Measurements from ENCODE around the gene GPAT2.
A peak's percentile ranks its signal among the peaks of the same experiment; 100 is the strongest.
"Not testable (repeated sequence)": the region's sequence is repeated elsewhere in the genome, so short reads cannot be mapped to it uniquely, and the experiment has no call there.

GPAT2 gene

DNA sequence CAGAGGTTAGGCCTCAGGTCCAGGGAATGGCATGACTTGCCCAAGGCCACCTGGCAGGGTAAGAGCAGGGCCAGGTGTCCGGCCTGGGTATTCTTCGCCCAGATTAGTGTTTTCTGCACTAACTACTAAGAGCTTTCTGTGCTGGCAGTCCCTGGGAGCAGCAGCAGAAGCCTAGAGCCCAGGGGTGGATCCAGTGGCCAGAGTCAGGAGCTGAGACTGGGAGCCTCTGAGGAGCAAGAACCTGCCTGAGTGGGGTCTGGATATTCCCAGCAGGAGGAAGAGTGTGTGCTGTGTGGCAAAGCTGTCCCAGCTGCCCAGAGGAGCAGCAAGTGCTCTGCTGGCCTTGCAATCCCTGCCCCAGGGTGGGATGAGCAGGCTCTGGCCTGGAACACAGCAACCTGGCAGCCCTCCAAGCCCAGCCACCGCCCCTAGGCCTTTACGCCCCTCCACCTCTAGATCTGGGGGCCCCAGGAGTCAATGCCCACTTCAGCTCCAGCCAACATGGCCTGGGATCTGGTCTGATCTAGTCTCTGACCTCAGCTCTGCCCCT is 30.7 kb upstream of the GPAT2 start:
- peak overlapping the region; percentile 39 for H3K27ac ChIP-seq
- CTCF ChIA-PET = interaction anchor here (0.7 kb wide), 1 partner anchor 1632 kb away, joined by 3 read pairs; no protein-coding TSS in a partner anchor
- DNase-seq (ENCODE audit: low spot score) = no peak
- TF ChIP-seq, protein P1, sequence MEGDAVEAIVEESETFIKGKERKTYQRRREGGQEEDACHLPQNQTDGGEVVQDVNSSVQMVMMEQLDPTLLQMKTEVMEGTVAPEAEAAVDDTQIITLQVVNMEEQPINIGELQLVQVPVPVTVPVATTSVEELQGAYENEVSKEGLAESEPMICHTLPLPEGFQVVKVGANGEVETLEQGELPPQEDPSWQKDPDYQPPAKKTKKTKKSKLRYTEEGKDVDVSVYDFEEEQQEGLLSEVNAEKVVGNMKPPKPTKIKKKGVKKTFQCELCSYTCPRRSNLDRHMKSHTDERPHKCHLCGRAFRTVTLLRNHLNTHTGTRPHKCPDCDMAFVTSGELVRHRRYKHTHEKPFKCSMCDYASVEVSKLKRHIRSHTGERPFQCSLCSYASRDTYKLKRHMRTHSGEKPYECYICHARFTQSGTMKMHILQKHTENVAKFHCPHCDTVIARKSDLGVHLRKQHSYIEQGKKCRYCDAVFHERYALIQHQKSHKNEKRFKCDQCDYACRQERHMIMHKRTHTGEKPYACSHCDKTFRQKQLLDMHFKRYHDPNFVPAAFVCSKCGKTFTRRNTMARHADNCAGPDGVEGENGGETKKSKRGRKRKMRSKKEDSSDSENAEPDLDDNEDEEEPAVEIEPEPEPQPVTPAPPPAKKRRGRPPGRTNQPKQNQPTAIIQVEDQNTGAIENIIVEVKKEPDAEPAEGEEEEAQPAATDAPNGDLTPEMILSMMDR (conservative IDR thresholded peaks at IDR 0.05; ENCODE audit: low read depth) = no peak
- POLR2A ChIA-PET (ENCODE audit: low non-redundant PET) = no interaction called here

DNA sequence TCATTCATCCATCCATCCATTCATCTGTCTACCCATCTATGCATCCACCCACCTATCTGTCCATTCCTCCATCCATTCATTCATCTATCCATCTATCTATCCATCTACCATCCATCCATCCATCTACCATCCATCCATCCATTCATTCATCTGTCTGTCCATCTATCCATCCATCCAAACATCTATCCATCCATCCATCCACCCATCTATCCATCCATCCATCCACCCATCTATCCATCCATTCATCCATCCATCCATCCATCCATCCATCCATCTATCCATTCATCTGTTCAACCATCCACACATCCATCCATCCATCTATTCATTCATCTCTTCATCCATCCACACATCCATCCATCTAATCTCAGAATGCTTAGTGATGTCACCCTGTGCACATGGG is 30.0 kb upstream of the GPAT2 start:
- H3K27ac ChIP-seq; DNase-seq (ENCODE audit: low spot score); POLR2A ChIA-PET (ENCODE audit: low non-redundant PET): not testable (repeated sequence)
- CTCF ChIA-PET = interaction anchor here (0.7 kb wide), 1 partner anchor 1633 kb away, joined by 3 read pairs; no protein-coding TSS in a partner anchor

DNA sequence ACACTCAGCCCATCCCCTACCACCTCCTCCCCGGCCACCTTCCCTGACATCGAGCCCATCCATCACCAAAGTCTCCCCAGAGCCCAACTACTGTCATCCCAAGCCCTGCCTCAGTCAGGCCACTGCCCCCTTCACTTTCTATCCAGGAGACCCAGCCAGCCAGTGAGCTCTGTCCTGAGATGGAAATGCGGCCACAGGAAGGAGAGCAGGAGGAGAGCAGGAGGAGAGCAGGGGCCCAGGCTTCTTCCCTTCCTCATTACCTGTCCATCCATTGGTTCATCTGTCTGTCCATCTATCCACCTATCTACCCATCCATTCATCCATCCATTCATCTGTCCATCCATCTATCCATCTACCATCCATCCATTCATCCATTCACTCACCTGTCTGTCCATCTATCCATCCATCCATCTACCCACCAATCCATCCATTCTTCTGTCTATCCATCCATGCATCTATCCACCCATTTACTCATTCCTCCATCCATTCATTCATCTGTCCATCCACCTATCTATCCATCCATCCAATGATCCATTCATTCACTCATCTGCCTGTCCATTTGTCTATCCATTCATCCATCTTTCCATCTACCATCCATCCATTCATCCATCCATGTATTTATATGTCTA is 29.4 kb upstream of the GPAT2 start:
- POLR2A ChIA-PET (ENCODE audit: low non-redundant PET); DNase-seq (ENCODE audit: low spot score): not testable (repeated sequence)
- CTCF ChIA-PET = interaction anchor here (1.2 kb wide), 1 partner anchor 1527 kb away, joined by 5 read pairs; no protein-coding TSS in a partner anchor
- H3K27ac ChIP-seq = peak overlapping the region; percentile 80

DNA sequence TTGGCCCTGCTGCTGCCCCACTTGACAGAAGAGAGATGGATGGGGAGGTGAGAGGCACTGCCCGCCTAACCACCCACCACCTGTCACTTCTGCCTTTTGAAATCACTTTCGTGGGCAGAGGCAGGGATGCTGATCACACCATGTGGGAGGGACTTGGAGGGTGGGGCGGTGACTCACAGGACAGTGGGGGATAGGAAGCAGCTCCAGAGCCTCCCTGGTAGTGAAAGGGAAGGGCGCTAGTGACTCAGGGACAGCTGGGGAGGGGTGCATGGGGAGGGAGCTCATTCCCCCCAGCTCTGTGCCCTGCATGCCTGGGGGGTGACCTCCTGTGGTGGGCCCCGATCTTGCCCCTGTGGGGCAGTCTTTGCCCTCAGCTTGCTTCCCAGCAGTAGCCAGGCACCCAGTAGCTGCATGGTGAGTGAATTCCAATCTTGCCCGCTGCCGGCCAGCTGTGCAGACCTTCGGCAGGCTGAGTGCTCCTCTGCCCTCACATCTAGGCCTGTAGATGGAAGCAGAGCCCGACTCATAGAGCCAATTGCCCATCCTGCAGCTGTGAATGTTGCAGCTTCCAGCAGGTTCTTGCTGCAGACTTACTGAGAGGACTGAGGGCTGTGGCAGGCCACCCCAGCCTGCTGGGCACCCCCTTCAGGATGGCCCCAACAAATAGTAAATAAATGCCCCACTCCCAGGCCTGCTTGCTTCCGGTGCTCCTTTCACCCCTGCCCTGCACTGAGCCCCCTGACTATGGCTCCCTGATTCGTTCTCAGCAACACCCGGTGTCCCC is 28.6 kb upstream of the GPAT2 start:
- DNase-seq (ENCODE audit: low spot score) = peak; percentile 36
- TF ChIP-seq, protein P1 (conservative IDR thresholded peaks at IDR 0.05; ENCODE audit: low read depth) = peak; percentile 69
- CTCF ChIA-PET = interaction anchor here (0.6 to 1.2 kb wide), 2 partner anchors 1528 to 1701 kb away, joined by 3 to 5 read pairs; no protein-coding TSS in a partner anchor
- peak overlapping the region; percentile 80 for H3K27ac ChIP-seq
- POLR2A ChIA-PET (ENCODE audit: low non-redundant PET) = not testable (repeated sequence)

DNA sequence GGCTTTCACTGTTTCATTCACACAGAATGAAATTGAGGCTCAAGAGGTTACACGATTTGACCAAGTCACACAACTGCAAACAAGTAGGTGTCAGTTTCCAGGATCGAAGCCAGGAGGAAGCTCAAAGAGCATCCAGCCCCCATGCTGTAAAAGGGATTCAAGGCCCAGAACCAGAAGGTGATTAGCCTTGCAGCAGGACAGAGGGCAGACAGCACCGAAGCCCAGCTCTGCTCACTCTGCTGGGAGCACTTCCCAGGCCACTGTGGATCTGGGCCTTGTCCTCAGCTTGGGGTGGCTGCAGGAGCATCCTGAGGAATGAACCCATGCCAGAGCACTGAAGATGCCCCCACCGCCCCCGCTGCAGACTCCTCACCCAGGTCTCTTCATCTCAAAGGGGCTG is 27.8 kb upstream of the GPAT2 start:
- POLR2A ChIA-PET (ENCODE audit: low non-redundant PET) = not testable (repeated sequence)

DNA sequence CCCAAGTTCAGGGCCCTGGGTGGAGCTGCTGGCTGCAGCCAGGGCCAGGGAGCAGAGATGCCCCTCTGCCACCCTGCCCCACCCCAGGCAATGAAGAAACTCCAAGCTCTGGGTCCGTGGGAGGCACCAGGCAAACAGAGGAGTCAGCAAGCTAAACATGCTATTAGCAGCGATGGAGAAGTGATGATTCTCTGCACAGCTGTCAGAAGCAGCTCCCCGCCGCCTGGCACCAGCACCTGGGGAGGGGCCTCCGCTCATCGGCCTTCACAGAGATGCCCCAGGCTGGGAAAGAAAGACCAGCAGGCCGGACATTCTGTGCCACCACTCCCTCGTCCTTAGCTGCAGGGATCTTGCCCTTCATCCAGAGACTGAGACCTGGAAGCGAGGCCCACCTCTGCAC is 27.2 kb upstream of the GPAT2 start:
- CTCF ChIA-PET; DNase-seq (ENCODE audit: low spot score); POLR2A ChIA-PET (ENCODE audit: low non-redundant PET): not testable (repeated sequence)
- H3K27ac ChIP-seq = peak overlapping the region; percentile 80

More for the DNA sequence above, 27.8 kb upstream of the GPAT2 start:
- H3K27ac ChIP-seq = peak overlapping the region; percentile 80
- CTCF ChIA-PET; DNase-seq (ENCODE audit: low spot score): not testable (repeated sequence)

DNA sequence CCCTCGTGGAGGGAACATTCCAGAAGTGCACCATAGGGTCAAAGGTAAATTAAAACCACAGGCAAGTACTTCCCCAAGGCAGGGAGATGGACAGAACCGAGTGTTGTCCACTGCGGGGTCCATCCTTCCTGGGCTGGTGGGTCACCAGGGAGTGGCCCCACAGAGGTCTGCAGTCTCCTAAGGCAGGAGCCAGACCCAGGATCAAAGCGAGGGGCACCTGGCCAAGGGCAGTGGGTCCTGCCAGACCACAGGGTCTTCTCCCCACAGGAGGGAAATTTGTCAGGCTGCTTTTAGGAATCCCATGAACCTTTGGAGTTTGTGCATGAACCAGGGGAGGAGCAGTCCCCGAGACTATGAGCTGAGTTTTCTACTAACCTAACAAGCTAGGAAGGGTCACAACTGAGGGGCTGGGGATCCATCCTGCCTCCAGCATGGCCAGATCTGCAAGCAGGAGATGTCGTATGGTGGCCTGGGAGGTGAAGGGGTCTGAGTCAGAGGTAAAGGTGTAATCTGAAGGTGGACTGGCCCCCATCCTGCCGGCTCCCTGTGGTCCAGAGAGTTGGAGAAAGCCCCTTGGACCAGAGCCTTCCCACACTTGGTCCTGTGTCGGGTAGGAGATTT is 26.6 kb upstream of the GPAT2 start:
- CTCF ChIA-PET; POLR2A ChIA-PET (ENCODE audit: low non-redundant PET); DNase-seq (ENCODE audit: low spot score): not testable (repeated sequence)
- peak overlapping the region; percentile 80 for H3K27ac ChIP-seq

DNA sequence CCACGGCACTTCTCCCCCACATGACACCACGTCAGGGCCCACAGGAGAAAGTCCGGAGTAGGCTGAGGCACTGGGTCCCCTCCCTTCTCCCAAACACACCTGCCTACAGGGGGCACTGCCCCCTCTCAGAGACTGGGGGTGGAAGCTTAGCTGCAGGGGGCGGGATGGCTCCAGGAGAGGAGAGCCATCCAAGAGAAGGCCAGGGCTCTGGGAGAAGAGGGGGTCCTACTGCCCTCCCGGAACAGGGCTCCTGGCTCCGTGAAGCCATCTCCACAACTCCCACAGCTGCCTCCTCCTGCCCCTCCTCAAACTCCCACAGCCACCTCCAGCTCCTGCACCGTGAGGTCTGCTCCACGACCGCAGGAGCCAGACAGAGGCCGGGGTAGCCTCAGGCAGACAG is 25.6 kb upstream of the GPAT2 start:
- POLR2A ChIA-PET (ENCODE audit: low non-redundant PET); H3K27ac ChIP-seq; DNase-seq (ENCODE audit: low spot score); CTCF ChIA-PET: not testable (repeated sequence)

DNA sequence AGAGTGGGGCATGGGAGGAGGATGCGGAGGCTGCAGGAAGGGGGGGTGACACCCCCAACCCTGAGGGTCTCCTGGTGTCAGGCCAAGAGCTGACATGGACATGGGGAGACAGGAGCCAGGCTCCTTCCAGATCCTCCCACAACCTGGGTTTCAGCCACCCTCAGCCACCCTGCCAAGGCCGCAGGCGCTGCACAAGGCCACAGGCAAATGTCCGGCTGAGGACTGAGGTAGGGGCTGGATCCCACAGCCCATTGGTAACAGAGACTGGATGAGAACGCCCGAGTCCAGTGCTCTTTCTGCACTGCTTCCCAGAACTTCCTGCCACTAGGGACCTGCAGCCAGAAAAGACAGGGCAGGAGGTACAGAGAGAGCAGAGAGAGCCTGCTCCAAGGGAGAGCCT is 24.7 kb upstream of the GPAT2 start:
- DNase-seq (ENCODE audit: low spot score); H3K27ac ChIP-seq; POLR2A ChIA-PET (ENCODE audit: low non-redundant PET); CTCF ChIA-PET: not testable (repeated sequence)

DNA sequence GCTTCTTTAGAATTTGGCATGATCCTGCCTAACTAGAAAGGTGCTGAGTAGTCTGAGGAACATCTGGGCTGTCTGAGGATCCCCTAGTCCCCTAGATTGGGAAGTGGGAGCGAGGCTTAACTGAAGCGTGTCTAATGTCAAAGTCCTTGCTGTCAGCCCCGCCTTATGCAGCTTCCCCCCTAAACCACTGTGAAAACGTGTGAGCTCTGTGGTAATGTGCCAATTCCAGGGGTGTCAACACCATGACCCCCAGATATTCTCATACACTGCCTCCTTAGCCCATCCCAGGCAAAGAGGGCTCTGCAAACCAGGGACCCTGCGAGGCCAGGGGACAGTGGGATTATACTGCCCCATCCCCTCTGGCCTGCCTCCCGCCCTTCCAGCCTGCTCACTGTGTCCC is 21.1 kb upstream of the GPAT2 start:
- POLR2A ChIA-PET (ENCODE audit: low non-redundant PET); H3K27ac ChIP-seq; CTCF ChIA-PET; DNase-seq (ENCODE audit: low spot score): not testable (repeated sequence)

DNA sequence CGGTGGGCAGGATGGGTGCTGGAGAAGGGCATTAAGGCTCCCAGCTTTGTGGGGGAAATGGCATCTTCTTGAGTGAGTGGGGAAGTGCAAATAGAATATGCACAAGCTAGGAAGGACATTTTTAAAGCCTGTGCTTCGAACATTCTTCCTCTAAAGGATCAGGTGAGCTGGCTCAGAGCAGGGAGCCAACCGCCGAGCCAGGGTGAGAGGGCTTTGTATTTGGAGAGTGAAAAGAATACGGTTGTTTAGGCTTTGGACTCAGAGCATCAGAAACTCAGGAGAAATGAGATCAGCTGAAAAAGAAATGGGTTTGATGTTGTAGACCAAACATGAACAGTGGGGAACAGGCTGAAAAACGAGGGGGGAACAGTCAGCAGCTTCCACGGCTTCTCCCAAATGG is 19.8 kb upstream of the GPAT2 start:
- H3K27ac ChIP-seq; CTCF ChIA-PET; POLR2A ChIA-PET (ENCODE audit: low non-redundant PET); DNase-seq (ENCODE audit: low spot score): not testable (repeated sequence)

DNA sequence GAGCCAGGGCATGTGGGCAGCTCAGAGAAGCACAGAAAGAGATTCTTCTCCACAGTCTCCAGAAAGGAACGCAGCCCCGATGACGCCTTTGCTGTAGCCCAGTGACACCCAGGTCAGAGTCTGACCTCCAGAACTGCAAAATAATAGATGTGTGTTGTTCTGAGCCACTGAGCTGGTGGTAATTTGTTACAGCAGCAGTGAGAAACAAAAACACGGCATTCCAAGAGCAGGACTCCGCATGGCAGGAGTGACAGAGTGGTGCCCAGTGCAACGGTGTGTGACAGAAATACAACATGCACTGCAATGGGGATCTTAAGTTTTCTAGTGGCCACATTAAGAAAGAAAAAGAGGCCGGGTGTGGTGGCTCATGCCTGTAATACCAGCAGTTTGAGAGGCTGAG is 18.7 kb upstream of the GPAT2 start:
- DNase-seq (ENCODE audit: low spot score); CTCF ChIA-PET; H3K27ac ChIP-seq; POLR2A ChIA-PET (ENCODE audit: low non-redundant PET): not testable (repeated sequence)

DNA sequence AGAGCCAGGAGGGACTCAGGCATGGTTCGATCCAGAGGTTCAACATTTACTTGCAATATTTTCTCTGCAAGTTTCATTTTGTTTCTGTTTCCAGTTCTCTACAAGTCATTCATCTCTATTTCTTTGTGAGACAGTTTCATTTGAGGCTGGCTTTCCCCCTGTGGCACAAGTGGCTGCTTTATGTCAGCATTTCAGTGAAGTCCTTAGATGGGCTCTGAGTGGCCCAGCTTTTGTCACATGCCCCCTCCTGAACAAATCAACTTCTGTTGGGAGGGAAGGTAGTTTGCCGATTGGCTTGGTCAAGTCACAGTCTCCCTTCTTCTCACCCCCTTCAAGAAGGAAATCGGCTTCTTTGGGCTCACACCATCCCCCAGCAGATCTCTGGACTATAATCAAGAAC is 17.9 kb upstream of the GPAT2 start:
- DNase-seq (ENCODE audit: low spot score); H3K27ac ChIP-seq; POLR2A ChIA-PET (ENCODE audit: low non-redundant PET); CTCF ChIA-PET: not testable (repeated sequence)

DNA sequence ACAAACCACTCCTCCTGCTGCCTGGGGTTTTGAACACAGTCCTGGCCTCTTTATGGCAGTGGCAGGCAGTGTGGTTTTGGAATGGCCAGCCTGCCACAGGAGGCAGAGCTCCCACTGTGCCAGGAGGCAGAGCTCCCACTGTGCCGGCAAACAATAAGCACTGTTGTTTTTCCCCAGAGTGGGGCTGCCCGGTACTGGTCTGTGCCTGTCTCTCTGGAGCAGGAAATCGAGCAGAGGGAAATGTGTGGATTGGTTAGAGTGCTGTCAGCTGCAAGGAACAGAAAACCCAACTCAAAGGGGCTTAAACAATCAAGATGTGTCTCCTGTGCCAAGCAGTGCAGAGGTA is 15.2 kb upstream of the GPAT2 start:
- DNase-seq (ENCODE audit: low spot score); H3K27ac ChIP-seq; POLR2A ChIA-PET (ENCODE audit: low non-redundant PET); CTCF ChIA-PET: not testable (repeated sequence)
